Measurements from ENCODE around the gene BRIP1.
"Not testable (repeated sequence)": the region's sequence is repeated elsewhere in the genome, so short reads cannot be mapped to it uniquely, and the experiment has no call there.

BRIP1 gene

GRCh38 chr17:61702450-61702849, 160.9 kb downstream of the BRIP1 start:
- DNase-seq (ENCODE audit: low spot score) (no peak), FAIRE-seq (no peak)

GRCh38 chr17:61701978-61702377, 161.3 kb downstream of the BRIP1 start:
- DNase-seq (ENCODE audit: low spot score) (no peak), FAIRE-seq (no peak)

- FAIRE-seq (no peak), DNase-seq (ENCODE audit: low spot score) (no peak)
Observed at GRCh38 chr17:61701334-61701733, 162.0 kb downstream of the BRIP1 start.

- FAIRE-seq: no peak
Observed at GRCh38 chr17:61700252-61700651, 163.1 kb downstream of the BRIP1 start.

GRCh38 chr17:61699694-61700093, 163.6 kb downstream of the BRIP1 start:
- DNase-seq (ENCODE audit: low spot score): no peak
- no peak for FAIRE-seq

More at GRCh38 chr17:61700252-61700651, 163.1 kb downstream of the BRIP1 start:
- no peak for DNase-seq (ENCODE audit: low spot score)

GRCh38 chr17:61699032-61699431, 164.3 kb downstream of the BRIP1 start:
- DNase-seq (ENCODE audit: low spot score) (no peak), FAIRE-seq (no peak)

- no peak for DNase-seq (ENCODE audit: low spot score)
- no peak for FAIRE-seq
Observed at GRCh38 chr17:61698244-61698643, 165.1 kb downstream of the BRIP1 start.

- DNase-seq (ENCODE audit: low spot score) (no peak), FAIRE-seq (no peak)
Observed at GRCh38 chr17:61695779-61696337, 167.5 kb downstream of the BRIP1 start.

GRCh38 chr17:61694095-61694494, 169.2 kb downstream of the BRIP1 start:
- FAIRE-seq (no peak), DNase-seq (ENCODE audit: low spot score) (no peak)

GRCh38 chr17:61689610-61690180, 173.6 kb downstream of the BRIP1 start:
- peak; percentile 95 for FAIRE-seq

GRCh38 chr17:61687769-61688168, 175.6 kb downstream of the BRIP1 start:
- FAIRE-seq: no peak
- no peak for DNase-seq (ENCODE audit: low spot score)

More at GRCh38 chr17:61689610-61690180, 173.6 kb downstream of the BRIP1 start:
- DNase-seq (ENCODE audit: low spot score): peak; percentile 42

- no peak for DNase-seq (ENCODE audit: low spot score)
- no peak for FAIRE-seq
Observed at GRCh38 chr17:61686113-61686512, 177.2 kb downstream of the BRIP1 start.

- FAIRE-seq (peak; percentile 17), DNase-seq (ENCODE audit: low spot score) (no peak)
Observed at GRCh38 chr17:61684818-61685217, 178.5 kb downstream of the BRIP1 start.

- no peak for FAIRE-seq
- DNase-seq (ENCODE audit: low spot score): no peak
Observed at GRCh38 chr17:61684172-61684571, 179.2 kb downstream of the BRIP1 start.

GRCh38 chr17:61683466-61683865, 179.9 kb downstream of the BRIP1 start:
- FAIRE-seq: no peak
- no peak for DNase-seq (ENCODE audit: low spot score)

GRCh38 chr17:61680921-61681320, 182.4 kb downstream of the BRIP1 start:
- DNase-seq (ENCODE audit: low spot score): no peak
- FAIRE-seq: no peak

GRCh38 chr17:61678339-61678738, 185.0 kb downstream of the BRIP1 start:
- DNase-seq (ENCODE audit: low spot score) (no peak), FAIRE-seq (no peak)

- FAIRE-seq; DNase-seq (ENCODE audit: low spot score): not testable (repeated sequence)
Observed at GRCh38 chr17:61677150-61677811, 186.0 kb downstream of the BRIP1 start.

- FAIRE-seq; DNase-seq (ENCODE audit: low spot score): not testable (repeated sequence)
Observed at GRCh38 chr17:61676522-61676921, 186.8 kb downstream of the BRIP1 start.

GRCh38 chr17:61674609-61675008, 188.7 kb downstream of the BRIP1 start:
- DNase-seq (ENCODE audit: low spot score); FAIRE-seq: not testable (repeated sequence)

- DNase-seq (ENCODE audit: low spot score): not testable (repeated sequence)
- FAIRE-seq: peak; percentile 20
Observed at GRCh38 chr17:61673019-61673897, 190.1 kb downstream of the BRIP1 start.

- DNase-seq (ENCODE audit: low spot score) (no peak), FAIRE-seq (no peak)
Observed at GRCh38 chr17:61672140-61672539, 191.2 kb downstream of the BRIP1 start.
